GM12878 (cell line): ENCODE results near the gene FOXJ1. TPM values are rescaled to one million over a fixed set of nuclear protein-coding genes. Genes with fewer than 3 reads are reported as not detected.

Experiments used
- ATAC-seq: fragments of 200-7000 bp; cut with Tn5 transposase; 3 replicates; pipeline ENCODE4 v1.9.1; 2020; ENCODE audit warnings: mild to moderate bottlenecking, moderate library complexity
- BruUV-seq: library from RNA; stranded (reverse); fragments of 400-500 nt; replicated peaks from 2 replicates; lab custom pipeline; 2021; lab: Mats Ljungman, UMichigan
- CTCF ChIA-PET: fragments of 300-600 bp; sonication (Branson Sonifier 250); formaldehyde crosslinking; extraction: SDS; loops from one replicate; lab custom pipeline; 2021; ENCODE audit warnings: inconsistent platforms; lab: Yijun Ruan, JAX
- POLR2A ChIA-PET: fragments of 350-600 bp; formaldehyde crosslinking; extraction: SDS; loops from one replicate; lab custom pipeline; 2021; ENCODE audit warnings: inconsistent platforms; lab: Charles Lee
- RAD21 ChIA-PET: fragments of 300-600 bp; sonication (Branson Sonifier 250); formaldehyde crosslinking; loops from one replicate; lab custom pipeline; 2023; ENCODE audit warnings: antibody characterized with exemption; ENCODE audit not compliant: unreplicated experiment; lab: Charles Lee
- SMC1A ChIA-PET: fragments of 300-600 bp; sonication (Branson Sonifier 250); formaldehyde crosslinking; loops from one replicate; lab custom pipeline; 2023; ENCODE audit not compliant: unreplicated experiment, uncharacterized antibody; lab: Charles Lee
- DNase-seq: peaks from one replicate; pipeline ENCODE4 v3.0.0-alpha.2; 2011; ENCODE audit warnings: low read depth, low spot score
- FAIRE-seq: peaks from 3 replicates; lab custom pipeline; 2011; peaks lifted over from hg19 to GRCh38; lab: Jason Lieb, UNC
- H2AFZ ChIP-seq: 2 replicates; pipeline ENCODE4 v1.6.0; 2011; ENCODE audit warnings: low read depth, low read length, control low read depth; ENCODE audit not compliant: control insufficient read depth
- H3K27ac ChIP-seq: 2 replicates; pipeline ENCODE4 v1.5.1; 2011; ENCODE audit warnings: control low read depth; ENCODE audit not compliant: control insufficient read depth, insufficient read depth
- H3K27me3 ChIP-seq, 2 experiments: replicated peaks in 1 of 2; 2 replicates each; pipeline versions ENCODE4 v1.6.0 to v1.6.1; 2011; ENCODE audit warnings: low read length in 1 of 2; ENCODE audit not compliant: control insufficient read depth in 2 of 2, insufficient read depth in 2 of 2
- H3K36me3 ChIP-seq, 2 experiments: 2 replicates each; pipeline ENCODE4 v1.5.1; 2011; ENCODE audit warnings: low read length in 1 of 2; ENCODE audit not compliant: control insufficient read depth in 2 of 2, insufficient read depth in 2 of 2
- H3K4me1 ChIP-seq: 2 replicates; pipeline ENCODE4 v1.6.1; 2011; ENCODE audit warnings: mild to moderate bottlenecking, low read length, moderate library complexity, mixed read lengths; ENCODE audit not compliant: control insufficient read depth, insufficient read depth
- H3K4me2 ChIP-seq: 2 replicates; pipeline ENCODE4 v1.6.0; 2011; ENCODE audit warnings: control low read depth; ENCODE audit not compliant: control insufficient read depth, insufficient read depth
- H3K4me3 ChIP-seq: fragments of 200-600 bp; sonication (generic); 2 replicates; pipeline ENCODE4 v1.5.1; 2016
- H3K79me2 ChIP-seq: 2 replicates; pipeline ENCODE4 v1.6.0; 2011; ENCODE audit warnings: low read length; ENCODE audit not compliant: control insufficient read depth, insufficient read depth
- H3K9ac ChIP-seq: 2 replicates; pipeline ENCODE4 v1.8.0; 2011; ENCODE audit warnings: low read length, control low read depth, mixed read lengths; ENCODE audit not compliant: control insufficient read depth, insufficient read depth
- H3K9me3 ChIP-seq: replicated peaks from 3 replicates; pipeline ENCODE4 v1.5.1; 2011; ENCODE audit warnings: mild to moderate bottlenecking, low read length; ENCODE audit not compliant: control insufficient read depth, insufficient read depth
- H4K20me1 ChIP-seq: 2 replicates; pipeline ENCODE4 v1.6.0; 2011; ENCODE audit not compliant: control insufficient read depth, insufficient read depth
- CEBPB ChIP-seq, 2 experiments: fragments of 150-350 bp in 1 of 2; IDR thresholded peaks; 2 replicates each; pipeline ENCODE4 v1.6.1; 2012 to 2014; ENCODE audit warnings: low read depth in 2 of 2, low read length in 2 of 2, borderline replicate concordance in 1 of 2, inconsistent platforms in 1 of 2
- CTCF ChIP-seq, 3 experiments: IDR thresholded peaks in 2 of 3; conservative IDR thresholded peaks in 1 of 3; 2 replicates each; pipeline ENCODE4 v1.5.1; 2011; ENCODE audit warnings: low read depth in 3 of 3, low read length in 3 of 3, mild to moderate bottlenecking in 3 of 3, control low read depth in 2 of 3, moderate library complexity in 2 of 3, inconsistent platforms in 1 of 3, mixed read lengths in 1 of 3; ENCODE audit not compliant: control insufficient read depth in 2 of 3, insufficient read depth in 1 of 3; ENCODE audit errors: extremely low read depth in 1 of 3
- E2F4 ChIP-seq: IDR thresholded peaks from 2 replicates; pipeline ENCODE4 v1.6.1; 2012; ENCODE audit warnings: low read depth, low read length, improper control_type of control experiment
- GABPA ChIP-seq: IDR thresholded peaks from 2 replicates; pipeline ENCODE4 v1.6.1; 2014; ENCODE audit warnings: antibody characterized with exemption, low read depth, mild to moderate bottlenecking, inconsistent platforms
- IKZF2 ChIP-seq, 2 experiments: fragments of 450-650 bp; IDR thresholded peaks; 2 replicates each; pipeline ENCODE4 v1.6.1; 2017; ENCODE audit warnings: mild to moderate bottlenecking in 2 of 2, moderate library complexity in 2 of 2
- JUNB ChIP-seq: IDR thresholded peaks from 2 replicates; pipeline ENCODE4 v1.6.1; 2016; ENCODE audit warnings: antibody characterized with exemption, mild to moderate bottlenecking
- KDM1A ChIP-seq: fragments of 200-600 bp; sonication (generic); IDR thresholded peaks from 2 replicates; pipeline ENCODE4 v1.6.1; 2016; ENCODE audit warnings: borderline replicate concordance
- KLF5 ChIP-seq: fragments of 450-650 bp; IDR thresholded peaks from 2 replicates; pipeline ENCODE4 v1.6.1; 2014; ENCODE audit warnings: mild to moderate bottlenecking; ENCODE audit not compliant: partially characterized antibody
- MAX ChIP-seq: IDR thresholded peaks from 2 replicates; pipeline ENCODE4 v1.6.1; 2012; ENCODE audit warnings: low read depth, low read length, improper control_type of control experiment
- MXI1 ChIP-seq: fragments of 150-350 bp; IDR thresholded peaks from 2 replicates; pipeline ENCODE4 v1.6.1; 2011; ENCODE audit warnings: low read depth, mild to moderate bottlenecking, inconsistent platforms, low read length, improper control_type of control experiment
- RAD21 ChIP-seq: IDR thresholded peaks from 2 replicates; pipeline ENCODE4 v1.6.1; 2011; ENCODE audit warnings: mild to moderate bottlenecking, low read depth, low read length, moderate library complexity; ENCODE audit not compliant: insufficient read depth
- RAD51 ChIP-seq: fragments of 450-650 bp; IDR thresholded peaks from 2 replicates; pipeline ENCODE4 v1.6.1; 2016; ENCODE audit warnings: moderate library complexity, mild to moderate bottlenecking, inconsistent platforms
- SMC3 ChIP-seq: IDR thresholded peaks from 2 replicates; pipeline ENCODE4 v1.6.1; 2011; ENCODE audit warnings: low read length, improper control_type of control experiment, borderline replicate concordance
- TARDBP ChIP-seq: IDR thresholded peaks from 2 replicates; pipeline ENCODE4 v1.6.1; 2016; ENCODE audit warnings: borderline replicate concordance
- USF2 ChIP-seq: IDR thresholded peaks from 2 replicates; pipeline ENCODE4 v1.6.1; 2011; ENCODE audit warnings: low read depth, low read length, improper control_type of control experiment, borderline replicate concordance
- ZNF24 ChIP-seq: fragments of 450-650 bp; IDR thresholded peaks from 2 replicates; pipeline ENCODE4 v1.6.1; 2017; ENCODE audit warnings: antibody characterized with exemption, mild to moderate bottlenecking
- WGBS: methylation state at CpG from one replicate; pipeline ENCODE4 v1.1.6; 2016; ENCODE audit warnings: low lambda C conversion rate; ENCODE audit not compliant: insufficient replicate concordance, insufficient coverage; ENCODE audit errors: missing lambda C conversion rate; 5-methylcytosine and 5-hydroxymethylcytosine counted together
- in situ Hi-C: fragments of 300-500 bp; cut with MboI; formaldehyde crosslinking; loops from 9 replicates; pipeline ENCODE4 v1.14.3; 2018; ENCODE audit warnings: mixed read lengths
- intact Hi-C: fragments of 100-400 bp; cut with micrococcal nuclease; formaldehyde crosslinking; loops from one replicate; pipeline ENCODE4 v1.14.2; 2022; ENCODE audit not compliant: unreplicated experiment
- polyA plus RNA-seq, 11 experiments: library from polyadenylated mRNA; depleted of rRNA in 4 of 11; unstranded in 6 of 11; stranded (reverse) in 5 of 11; fragments of >200 nt; fragmentation: Nextera tagmentation in 4 of 11; fragmentation: Illumina TruSeq in 1 of 11; extraction: Ambion mirVana in 4 of 11; extraction: Trizol in 1 of 11; gene quantifications; 1 replicate in 1 of 11; 2 replicates in 10 of 11; pipeline versions ENCODE4 v1.2.1 to v1.2.3, GENCODE V29; 2011 to 2016; ENCODE audit warnings: inconsistent platforms in 2 of 11, missing spikeins in 2 of 11, low read depth in 1 of 11
- total RNA-seq, 4 experiments: library from RNA; depleted of rRNA in 3 of 4; stranded (reverse); fragments of >200 nt in 3 of 4; fragmentation: Illumina TruSeq in 1 of 4; extraction: Trizol in 1 of 4; gene quantifications; 2 replicates each; pipeline versions ENCODE4 v1.2.1 to v1.2.3, GENCODE V29; 2013 to 2021

The FOXJ1 gene
- total and polyA plus RNA-seq, 10 of the 15 experiments (the other 5 are each of a cell fraction or from before 2014, with no cell fraction given), result not detected

- ChIA-PET RAD21 (interaction anchor here (0.7 to 9.9 kb wide), 12 partner anchors 27 to 175 kb away, joined by 3 to 149 read pairs (median 5); no protein-coding TSS in a partner anchor), CTCF (interaction anchor here (1.0 to 18.3 kb wide), 15 partner anchors 17 to 175 kb away, joined by 3 to 316 read pairs (median 6); partner anchors contain the start of gene FOXJ1), SMC1A (interaction anchor here (0.7 to 9.0 kb wide), 11 partner anchors 21 to 176 kb away, joined by 3 to 77 read pairs (median 9); no protein-coding TSS in a partner anchor), POLR2A (interaction anchor here (0.8 to 1.1 kb wide), 3 partner anchors 56 to 156 kb away, joined by 3 to 4 read pairs (median 3); no protein-coding TSS in a partner anchor)
- no peaks in the 10 kb centered on the region for H3K27me3 ChIP-seq
- H4K20me1 ChIP-seq, result no peaks in the 10 kb centered on the region
- peak; percentile 19 for ATAC-seq
- H3K36me3 ChIP-seq, result no peaks in the 10 kb centered on the region
- FAIRE-seq, result no peak
- H3K4me3 ChIP-seq, result no peak overlapping the region
- BruUV-seq, result no TSS peak
- DNase-seq, result no peak
- in situ Hi-C loops, result loop anchor here (5.0 kb wide), 1 partner anchor 158 kb away; no protein-coding TSS in a partner anchor
- no peak overlapping the region for H3K4me2 ChIP-seq
- H3K4me1 ChIP-seq, result peaks cover 6% of the 10 kb centered on the region
- intact Hi-C loops, result loop anchor here (10.0 kb wide), 1 partner anchor 261 kb away; the partner anchor contains the start of gene SPHK1
- no peaks in the 10 kb centered on the region for H3K9me3 ChIP-seq
- 51% methylated on average over 9 of the region's 9 CpGs for WGBS
- no peak overlapping the region for H2AFZ ChIP-seq
- TF ChIP-seq MAX, result no peak
- 0 out of 2 replicates have a peak, but pooled peaks have one; percentile 9 for TF ChIP-seq RAD21
- TF ChIP-seq IKZF2 (IDR thresholded peaks at IDR 0.05), result no peak
- TF ChIP-seq CEBPB (IDR thresholded peaks at IDR 0.05; ENCODE audit: borderline replicate concordance in 1 of 2, low read depth in 2 of 2, low read length in 2 of 2), result no peak
- no peak for TF ChIP-seq GABPA
- 0 out of 2 replicates have a peak, but pooled peaks have one; percentile 5 for TF ChIP-seq SMC3
- TF ChIP-seq RAD51, result no peak
- no peak for TF ChIP-seq MXI1
- no peak for TF ChIP-seq KDM1A
- no peak for TF ChIP-seq ZNF24
- TF ChIP-seq JUNB, result no peak
- TF ChIP-seq CTCF (IDR thresholded peaks at IDR 0.05 in 2 of 3, conservative IDR thresholded peaks at IDR 0.05 in 1 of 3; ENCODE audit: control insufficient read depth in 2 of 3, extremely low read depth in 1 of 3, insufficient read depth in 1 of 3, low read depth in 3 of 3, low read length in 3 of 3), result peak in 1 of 3 experiments; percentile 25; a peak in 2 of 6 replicates
- TF ChIP-seq USF2, result no peak
- TF ChIP-seq E2F4, result no peak
- no peak for TF ChIP-seq KLF5
- no peak for TF ChIP-seq TARDBP
- H3K9ac ChIP-seq, result no peak overlapping the region
- no peaks in the 10 kb centered on the region for H3K79me2 ChIP-seq
- H3K27ac ChIP-seq, result no peak overlapping the region
Observed at GRCh38 chr17:76123749-76124581, 17.1 kb downstream of the FOXJ1 start.
